NCI-H146 treated with DMSO at 0.1 percent for 48 hours (cell line): ENCODE results near the gene WDR53.
A peak's percentile ranks its signal among the peaks of the same experiment; 100 is the strongest.
"Not testable (repeated sequence)": the region's sequence is repeated elsewhere in the genome, so short reads cannot be mapped to it uniquely, and the experiment has no call there.

Experiments
- DNase-seq: peaks from one replicate; lab custom pipeline; 2025; ENCODE audit not compliant: unreplicated experiment; lab: John Stamatoyannopoulos, UW

WDR53 gene

DNA sequence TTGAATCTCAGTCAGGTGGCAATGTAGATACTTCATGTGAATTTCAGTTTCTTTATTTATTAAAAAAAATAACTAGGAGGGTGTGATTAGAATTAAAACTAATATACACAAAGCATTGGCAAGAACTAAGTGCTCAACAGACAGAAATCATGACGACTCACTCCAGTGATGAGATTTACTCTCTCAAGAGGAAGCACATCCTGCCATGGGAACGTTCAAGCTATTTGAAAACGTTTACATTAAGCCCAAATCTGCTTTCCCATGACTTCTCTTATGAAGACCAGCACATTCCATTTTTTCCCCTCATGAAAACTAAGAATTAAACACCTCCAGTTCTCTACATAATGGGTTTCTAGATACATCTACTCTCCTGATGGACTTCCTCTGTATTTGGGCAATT lies 8.5 kb downstream of the WDR53 start:
- no peak for DNase-seq

DNA sequence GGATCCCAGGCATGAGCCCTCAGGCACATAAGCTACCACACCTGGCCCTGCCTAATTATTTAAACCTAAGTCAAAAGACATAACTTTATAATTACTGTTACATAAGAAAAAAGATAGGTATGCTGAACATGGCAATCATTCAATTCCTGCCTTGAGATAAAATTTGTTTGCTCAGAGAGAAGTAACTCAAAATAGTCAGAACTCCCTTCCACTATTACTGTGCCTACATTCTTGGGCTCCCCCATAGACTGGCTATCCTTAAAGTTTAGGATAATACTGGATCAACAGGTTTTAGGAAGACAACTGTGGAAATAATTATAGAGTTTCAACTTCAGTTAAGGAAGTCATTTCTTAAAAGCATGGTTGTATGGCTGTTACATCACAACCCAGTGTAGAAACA lies 9.9 kb downstream of the WDR53 start:
- DNase-seq, result no peak

DNA sequence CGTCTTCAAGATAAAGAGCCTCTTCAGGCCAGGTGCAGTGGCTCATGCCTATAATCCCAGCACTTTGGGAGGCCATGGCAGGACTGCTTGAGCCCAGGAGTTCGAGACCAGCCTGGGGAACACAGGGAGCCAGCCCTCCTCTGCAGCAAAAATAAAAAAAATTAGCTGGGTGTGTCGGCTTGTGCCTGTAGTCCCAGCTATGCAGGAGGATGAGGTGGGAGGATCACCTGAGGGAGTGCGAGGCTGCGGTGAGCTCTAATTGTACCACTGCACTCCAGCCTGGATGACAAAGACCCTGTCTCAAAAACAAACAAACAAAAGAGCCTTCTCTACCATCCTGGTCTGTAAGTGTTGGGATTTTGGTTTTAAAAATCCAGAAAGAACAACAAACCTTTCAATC lies 11.1 kb downstream of the WDR53 start:
- no peak for DNase-seq

DNA sequence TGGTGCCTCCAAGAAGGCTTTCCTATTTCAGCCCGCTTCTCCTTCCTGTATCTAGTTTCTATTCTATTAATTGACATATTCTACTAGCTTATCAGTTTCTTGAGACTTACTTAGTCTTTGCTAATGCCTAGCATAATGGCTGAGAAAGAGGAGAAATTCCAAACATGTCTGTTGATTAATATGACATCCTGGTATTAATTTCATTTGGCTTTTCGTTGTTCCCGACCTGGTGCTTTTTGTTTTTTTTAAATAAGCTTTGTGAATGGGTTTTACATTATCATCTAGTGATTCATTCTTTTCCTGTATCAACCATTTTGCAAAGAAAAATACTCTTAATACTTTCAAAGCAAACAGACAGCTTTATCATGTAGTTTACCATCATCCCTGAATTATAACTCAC lies 13.1 kb downstream of the WDR53 start:
- no peak for DNase-seq

DNA sequence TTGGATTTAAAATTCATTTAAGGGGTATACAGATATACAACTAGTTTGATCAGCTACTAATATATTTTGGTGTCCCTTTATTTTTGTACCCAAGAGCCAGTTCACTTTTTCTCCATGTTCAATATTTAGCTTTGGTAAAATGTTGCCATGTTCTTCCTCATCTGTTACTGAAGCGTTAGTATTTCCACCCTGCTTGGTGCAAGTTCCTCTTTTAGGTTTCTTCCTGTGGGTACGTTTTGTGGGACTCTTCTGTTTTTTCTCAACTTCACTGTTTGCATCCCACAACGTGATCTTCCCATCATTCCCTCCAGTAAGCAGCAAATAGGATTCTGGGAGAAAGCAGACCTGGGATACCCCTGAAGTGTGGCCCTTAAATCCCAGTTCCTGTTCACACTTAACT lies 14.1 kb downstream of the WDR53 start:
- DNase-seq, result no peak

DNA sequence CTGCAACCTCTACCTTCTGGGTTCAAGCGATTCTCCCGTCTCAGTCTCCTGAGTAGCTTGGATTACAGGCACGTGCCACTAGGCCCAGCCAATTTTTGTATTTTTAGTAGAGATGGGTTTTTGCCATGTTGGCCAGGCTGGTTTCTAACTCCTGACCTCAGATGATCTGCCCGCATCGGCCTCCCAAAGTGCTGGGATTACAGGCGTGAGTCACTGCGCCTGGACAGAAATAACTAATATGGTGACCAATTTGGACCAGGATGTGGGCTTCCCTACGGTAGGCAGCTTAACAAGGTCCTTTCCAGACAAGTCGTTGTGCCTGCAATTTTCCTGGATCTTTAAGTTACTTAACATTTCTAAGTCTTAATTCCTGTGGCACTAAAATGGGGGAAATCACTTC lies 14.8 kb downstream of the WDR53 start:
- DNase-seq, result no peak

DNA sequence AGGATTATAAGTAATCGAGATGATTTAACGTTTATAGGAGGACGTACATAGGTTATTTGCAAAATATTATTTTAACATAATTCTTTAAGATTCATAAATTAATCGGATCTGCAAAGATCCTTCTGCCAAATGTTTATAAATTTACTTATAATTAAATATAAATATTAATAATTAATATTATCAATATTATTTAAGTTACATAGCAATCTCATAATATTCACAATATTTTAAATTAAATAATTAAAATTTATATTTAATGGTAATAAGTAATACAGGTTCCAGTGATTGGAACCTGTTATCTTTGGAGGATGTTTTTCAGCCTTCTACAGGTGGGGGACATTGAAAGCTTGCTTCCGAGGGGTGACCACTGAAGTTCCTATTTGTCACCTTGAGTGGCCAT lies 16.1 kb downstream of the WDR53 start:
- DNase-seq, result no peak

DNA sequence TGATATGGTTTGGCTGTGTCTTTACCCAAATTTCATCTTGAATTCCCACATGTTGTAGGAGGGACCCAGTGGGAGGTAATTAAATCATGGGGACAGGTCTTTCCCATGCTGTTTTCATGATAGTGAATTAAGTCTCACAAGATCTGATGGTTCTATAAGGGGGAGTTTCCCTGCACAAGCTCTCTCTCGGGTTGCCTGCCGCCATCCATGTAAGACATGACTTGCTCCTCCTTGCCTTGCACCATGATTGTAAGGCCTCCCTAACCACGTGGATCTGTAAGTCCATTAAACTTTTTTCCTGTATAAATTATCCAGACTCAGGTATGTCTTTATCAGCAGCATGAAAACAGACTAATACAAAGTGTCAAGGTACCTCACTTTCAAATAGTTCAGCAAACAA lies 18.2 kb downstream of the WDR53 start:
- not testable (repeated sequence) for DNase-seq

DNA sequence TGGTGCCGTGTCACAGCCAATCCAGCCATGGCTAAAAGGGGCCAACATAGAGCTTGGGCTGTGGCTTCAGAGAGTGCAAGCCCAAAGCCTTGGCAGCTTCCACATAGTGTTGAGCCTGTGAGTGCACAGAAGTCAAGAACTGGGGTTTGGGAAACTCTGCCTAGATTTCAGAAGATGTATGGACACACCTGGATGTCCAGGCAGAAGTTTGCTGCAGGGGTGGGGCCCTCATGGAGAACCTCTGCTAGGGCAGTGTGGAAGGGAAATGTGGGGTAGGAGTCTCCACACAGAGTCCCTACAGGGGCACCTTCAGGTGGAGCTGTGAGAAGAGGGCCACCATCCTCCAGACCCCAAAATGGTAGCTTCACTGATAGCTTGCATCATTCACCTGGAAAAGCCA lies 19.0 kb downstream of the WDR53 start:
- not testable (repeated sequence) for DNase-seq

DNA sequence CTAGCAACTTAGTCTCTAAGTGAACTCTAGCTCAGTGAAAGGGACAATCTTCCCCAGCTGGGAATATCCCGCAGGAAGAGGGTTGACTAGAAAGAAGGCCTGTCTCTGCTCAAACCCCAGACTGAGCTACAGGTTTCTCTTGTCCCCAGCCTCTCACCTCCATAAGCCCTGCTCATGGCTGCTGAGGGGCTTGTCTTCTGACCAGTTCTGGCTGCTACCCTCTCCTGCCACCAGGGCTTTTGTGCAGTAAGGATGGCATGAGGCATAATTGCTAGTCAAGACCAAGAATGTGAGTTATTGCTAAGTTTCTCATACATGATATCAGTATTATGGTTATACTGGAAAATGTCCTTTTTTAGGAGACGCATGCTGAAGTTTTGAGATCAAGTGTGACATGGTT lies 21.3 kb downstream of the WDR53 start:
- DNase-seq, result no peak

DNA sequence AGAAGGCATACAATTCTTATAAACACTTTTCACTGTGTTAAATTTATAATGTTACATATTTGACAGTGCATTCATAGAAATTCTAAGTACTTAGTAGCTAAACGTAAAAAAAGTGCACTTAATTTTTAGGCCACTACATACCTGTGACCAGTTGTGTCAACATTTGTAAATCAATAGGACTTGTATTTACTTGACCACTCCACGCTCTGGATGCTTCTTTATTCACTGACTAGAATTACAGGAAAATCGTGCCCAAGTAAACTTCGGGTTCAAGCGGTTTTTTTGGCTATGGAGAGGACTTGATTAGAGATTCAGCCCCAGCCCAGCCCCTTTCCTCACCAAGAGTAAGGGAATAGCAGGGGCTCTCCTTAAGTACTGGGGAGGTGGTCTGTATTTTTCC lies 21.8 kb downstream of the WDR53 start:
- no peak for DNase-seq

DNA sequence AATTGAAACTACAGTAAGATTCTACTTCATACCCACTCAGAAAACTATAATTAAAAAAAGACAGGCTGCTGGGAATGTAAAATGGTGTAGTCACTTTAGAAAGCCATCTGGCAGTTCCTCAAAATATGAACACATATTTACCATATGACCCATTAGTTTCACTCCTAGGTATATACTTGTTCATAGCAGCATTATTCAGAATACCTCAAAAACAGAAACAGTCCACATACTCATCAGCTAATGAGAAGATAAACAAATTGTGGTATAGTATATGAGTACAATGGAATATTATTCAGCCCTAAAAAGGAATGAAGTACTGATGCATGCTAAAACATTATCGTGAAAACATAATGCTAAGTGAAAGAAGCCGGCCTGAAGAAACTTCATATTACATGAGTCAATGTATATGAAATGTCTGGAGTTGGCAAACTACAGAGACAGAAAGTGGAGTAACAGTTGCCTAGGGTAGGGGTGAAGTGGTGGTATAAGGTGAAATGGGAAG lies 23.8 kb downstream of the WDR53 start:
- no peak for DNase-seq

DNA sequence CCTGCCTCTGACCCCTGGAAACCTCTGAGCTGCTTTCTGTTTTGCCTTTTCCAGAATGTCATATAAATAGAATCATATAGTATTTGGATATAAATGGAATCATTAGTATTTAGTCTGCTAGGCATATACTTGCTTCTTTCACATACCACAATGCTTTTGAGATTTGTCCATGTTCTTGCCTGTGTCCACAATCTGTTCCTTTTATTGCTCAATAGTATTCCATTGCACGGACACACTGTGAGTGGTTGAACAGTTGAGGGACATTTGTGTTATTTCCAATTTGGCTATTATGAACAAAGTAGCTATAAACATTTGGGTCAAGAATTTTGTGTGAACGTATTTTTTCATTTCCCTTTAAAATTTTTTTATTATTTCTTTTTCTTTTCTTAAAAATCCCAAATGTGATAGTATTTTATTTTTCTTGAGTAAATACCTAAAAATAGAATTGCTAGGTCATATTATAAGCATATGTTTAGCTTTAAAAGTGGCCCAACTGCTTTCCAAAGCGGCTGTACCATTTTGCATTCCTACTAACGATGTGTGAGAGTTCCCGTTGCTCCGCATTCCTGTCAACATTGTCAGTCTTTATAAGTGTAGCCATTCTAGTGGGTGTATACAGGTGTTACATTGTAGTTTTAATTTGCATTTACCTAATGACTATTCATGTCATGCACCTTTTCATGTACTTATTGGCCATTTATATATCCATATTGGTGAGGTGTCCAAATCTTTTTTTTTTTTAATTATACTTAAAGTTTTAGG lies 26.5 kb downstream of the WDR53 start:
- no peak for DNase-seq

DNA sequence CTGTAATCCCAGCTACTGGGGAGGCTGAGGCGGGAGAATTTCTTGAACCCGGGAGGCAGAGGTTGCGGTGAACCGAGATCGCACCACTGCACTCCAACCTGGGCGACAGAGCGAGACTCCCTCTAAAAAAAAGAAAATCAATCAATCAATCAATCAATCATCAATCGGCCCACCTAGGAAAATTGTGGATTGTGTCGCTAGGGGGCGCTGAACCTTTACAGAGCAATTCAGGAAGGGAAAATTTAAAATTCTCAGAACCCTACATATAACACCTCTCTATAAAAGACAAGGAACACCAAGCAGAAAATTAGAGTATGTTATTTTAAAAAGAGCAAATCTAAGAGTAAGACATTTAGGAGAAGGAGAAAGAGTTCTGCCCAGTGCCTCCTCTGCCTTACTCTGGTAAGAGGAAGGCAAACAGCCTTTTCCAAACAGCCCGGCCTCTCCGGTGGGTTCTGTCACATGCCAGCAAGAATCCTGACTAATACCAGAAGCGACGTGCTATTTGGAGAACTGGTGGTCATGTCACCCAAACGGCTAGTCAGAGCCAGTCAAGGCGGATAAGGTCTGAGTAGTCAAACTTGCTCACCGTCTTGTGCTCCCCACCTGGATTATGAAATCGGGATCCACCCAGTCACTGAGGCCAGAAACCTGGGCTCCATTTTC lies 30.9 kb downstream of the WDR53 start:
- no peak for DNase-seq

DNA sequence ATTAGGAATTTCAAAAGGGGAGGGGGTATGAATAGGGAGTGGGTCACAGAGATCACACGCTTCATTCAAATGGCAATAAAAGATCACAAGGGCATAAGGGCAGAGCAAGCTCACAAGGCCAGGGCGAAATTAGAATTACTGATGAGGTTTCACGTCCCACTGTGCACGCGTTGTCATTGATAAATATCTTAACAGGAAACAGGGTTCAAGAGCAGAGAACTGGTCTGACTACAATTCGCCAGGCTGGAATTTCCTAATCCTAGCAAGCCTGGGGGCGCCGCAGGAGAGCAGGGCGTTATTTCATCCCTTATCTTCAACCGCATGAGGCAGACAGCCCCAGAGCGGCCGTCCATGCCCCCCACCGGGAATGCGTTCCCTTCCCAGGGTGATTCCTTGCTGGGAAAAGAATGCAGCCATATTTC lies 35.1 kb downstream of the WDR53 start:
- DNase-seq, result no peak

DNA sequence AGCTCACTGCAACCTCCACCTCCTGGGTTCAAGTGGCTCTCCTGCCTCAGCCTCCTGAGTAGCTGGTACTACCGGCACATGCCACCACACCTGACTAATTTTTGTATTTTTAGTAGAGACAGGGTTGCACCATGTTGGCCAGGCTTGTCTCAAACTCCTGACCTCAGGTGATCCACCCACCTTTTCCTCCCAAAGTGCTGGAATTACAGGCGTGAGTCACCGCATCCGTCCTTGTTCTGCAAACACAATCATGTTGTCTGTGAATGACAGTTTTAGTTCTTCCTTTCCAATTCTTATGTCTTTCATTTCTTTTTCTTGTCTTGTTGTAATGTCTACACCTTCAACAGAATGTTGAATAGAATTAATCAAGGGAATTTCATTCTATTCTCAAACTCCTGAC lies 36.9 kb downstream of the WDR53 start:
- DNase-seq, result no peak

DNA sequence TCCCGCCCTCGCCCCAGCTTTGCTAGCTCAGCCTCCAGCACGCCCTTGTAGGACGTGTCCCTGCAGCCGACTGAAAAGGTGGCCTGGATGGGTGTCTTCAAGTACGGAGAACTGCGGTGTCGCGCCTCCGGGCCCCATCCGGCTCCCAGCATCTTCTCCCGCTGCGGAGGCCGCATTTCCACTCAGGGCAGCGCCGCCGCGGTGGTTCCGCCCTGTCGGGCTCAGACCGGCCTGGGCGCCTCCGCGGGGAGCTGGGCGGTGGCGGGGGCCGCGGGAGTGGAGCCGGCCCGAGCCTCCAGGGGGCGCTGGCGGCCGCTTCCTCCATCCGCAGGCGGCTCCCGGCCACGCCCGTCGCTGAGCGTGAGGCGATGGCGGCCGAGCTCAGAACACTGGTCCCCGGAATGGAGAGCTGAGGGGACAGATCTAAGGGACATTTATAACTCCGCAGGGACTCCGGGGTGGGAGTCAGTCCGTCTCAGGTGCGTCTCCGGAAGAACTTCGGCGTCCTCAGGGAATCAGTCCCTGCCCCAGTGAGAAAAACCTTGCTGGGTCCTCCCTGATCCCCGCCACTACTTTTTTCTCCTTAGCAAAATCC lies 39.6 kb downstream of the WDR53 start:
- peak; percentile 63 for DNase-seq

DNA sequence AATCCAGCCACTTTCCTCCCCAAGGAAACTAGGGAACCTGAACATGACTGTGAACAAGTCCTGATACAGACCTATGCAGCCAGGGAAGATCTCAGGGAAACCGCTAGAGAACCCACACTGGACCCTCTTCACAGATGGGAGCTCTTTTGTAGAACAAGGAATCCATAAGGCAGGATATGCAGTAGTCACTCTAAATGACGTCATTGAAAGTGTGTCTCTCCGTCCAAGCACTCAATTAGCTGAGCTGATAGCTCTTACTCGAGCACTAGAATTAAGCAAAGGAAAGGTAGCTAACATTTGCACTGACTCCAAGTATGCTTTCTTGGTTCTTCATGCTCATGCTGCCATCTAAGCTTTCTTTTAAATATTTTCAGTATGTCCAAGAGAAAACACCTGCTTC lies 43.2 kb downstream of the WDR53 start:
- no peak for DNase-seq

DNA sequence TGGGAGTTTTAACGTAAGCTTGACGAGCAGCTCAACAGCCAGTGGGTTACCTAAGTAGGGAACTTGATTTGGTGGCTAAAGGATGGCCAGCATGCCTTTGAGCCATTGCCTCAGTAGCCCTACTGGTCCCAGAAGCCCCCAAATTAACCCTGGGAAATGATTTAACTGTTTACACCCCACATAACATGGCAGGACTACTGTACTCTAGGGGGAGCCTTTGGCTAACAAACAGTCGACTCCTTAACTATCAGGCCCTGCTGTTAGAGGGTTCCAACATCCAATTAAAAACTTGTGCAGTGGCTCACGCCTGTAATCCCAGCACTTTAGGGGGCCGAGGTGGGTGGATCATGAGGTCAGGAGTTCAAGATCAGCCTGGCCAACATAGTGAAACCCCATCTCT lies 43.8 kb downstream of the WDR53 start:
- DNase-seq, result no peak

DNA sequence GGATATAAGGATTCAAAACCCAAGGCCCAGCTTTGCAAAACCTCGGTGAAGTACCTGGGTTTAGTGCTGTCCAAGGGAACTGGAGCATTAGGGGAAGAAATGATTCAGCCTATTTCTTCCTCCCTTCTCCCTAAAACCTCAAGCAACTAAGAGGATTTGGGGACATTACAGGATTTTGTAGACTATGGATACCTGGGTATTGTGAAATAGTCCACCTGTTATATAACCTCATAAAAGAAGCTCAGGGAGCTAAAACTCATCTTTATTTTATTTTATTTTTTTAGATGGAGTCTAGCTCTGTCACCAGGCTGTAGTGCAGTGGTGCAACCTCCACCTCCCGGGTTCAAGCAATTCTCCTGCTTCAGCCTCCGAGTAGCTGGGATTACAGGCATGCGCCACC lies 44.5 kb downstream of the WDR53 start:
- DNase-seq, result no peak

DNA sequence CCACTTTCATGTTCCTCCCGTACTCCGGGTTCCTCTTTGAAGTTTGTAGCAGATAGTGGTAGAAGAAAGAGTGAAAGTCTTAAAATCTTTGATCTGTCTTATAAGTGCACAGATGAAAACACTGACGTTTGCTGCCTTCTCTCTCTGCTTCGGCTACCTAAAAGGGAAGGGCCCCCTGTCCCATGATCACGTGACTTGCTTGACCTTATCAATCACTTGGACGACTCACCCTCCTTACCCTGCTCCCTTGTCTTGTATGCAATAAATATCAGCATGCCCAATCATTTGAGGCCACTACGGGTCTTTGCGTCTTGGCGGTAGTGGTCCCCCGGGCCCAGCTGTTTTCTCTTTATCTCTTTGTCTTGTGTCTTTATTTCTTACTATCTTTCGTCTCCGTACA lies 47.1 kb downstream of the WDR53 start:
- DNase-seq, result not testable (repeated sequence)

DNA sequence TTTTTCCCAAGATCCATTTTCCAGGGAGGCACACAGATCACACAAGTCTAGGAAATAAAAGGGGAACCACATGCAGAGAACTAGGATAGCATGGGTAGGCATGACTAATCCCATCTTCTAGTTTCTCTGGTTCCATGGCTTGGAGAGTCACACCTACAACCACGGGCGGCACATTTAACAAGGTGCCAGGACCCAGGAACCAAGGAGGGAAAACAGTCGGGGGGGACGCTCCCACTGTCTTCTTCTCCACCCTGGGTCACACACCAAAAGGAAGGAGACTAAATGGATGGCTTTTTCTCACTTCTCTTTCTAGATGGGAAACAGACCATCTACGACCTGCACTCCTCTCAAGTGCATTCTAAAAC lies 48.7 kb downstream of the WDR53 start:
- no peak for DNase-seq
